ENCODE data around the gene UBR3.

The UBR3 gene

GRCh38 chr2:169976335-169976851 is 149.1 kb downstream of the UBR3 start:
- Histone ChIP-seq H3K9me3 (ENCODE audit: insufficient read depth, low read length) (peaks cover 11% of the 10 kb centered on the region; the same call in 1 of the 2 replicates), H3K27me3 (ENCODE audit: low read depth, low read length) (no peaks in the 10 kb centered on the region), H2AFZ (ENCODE audit: low read depth, low read length) (no peak overlapping the region), H3K27ac (ENCODE audit: low read length) (no peak overlapping the region), H3K4me1 (ENCODE audit: low read length) (peaks cover 11% of the 10 kb centered on the region), H3K4me2 (ENCODE audit: low read length) (no peak overlapping the region), H4K20me1 (ENCODE audit: insufficient read depth, low read length) (no peaks in the 10 kb centered on the region), H3K36me3 (replicated peaks; ENCODE audit: low read depth, low read length) (peaks cover 13% of the 10 kb centered on the region), H3K4me3 (ENCODE audit: low read length) (no peak overlapping the region), H3K79me2 (ENCODE audit: low read length) (no peaks in the 10 kb centered on the region), H3K9ac (ENCODE audit: low read length) (no peak overlapping the region)
- TF ChIP-seq CTCF (IDR thresholded peaks at IDR 0.05; ENCODE audit: low read depth, low read length) (no peak), EZH2phosphoT487 (IDR thresholded peaks at IDR 0.05; ENCODE audit: low read depth) (no peak)

GRCh38 chr2:169977530-169977929 is 150.3 kb downstream of the UBR3 start:
- no peak overlapping the region for H3K4me2 ChIP-seq (ENCODE audit: low read length)
- H3K9ac ChIP-seq (ENCODE audit: low read length): no peak overlapping the region
- no peak overlapping the region for H2AFZ ChIP-seq (ENCODE audit: low read depth, low read length)
- no peak overlapping the region for H3K27ac ChIP-seq (ENCODE audit: low read length)
- no peaks in the 10 kb centered on the region for H3K79me2 ChIP-seq (ENCODE audit: low read length)
- H3K9me3 ChIP-seq (ENCODE audit: insufficient read depth, low read length): peaks cover 11% of the 10 kb centered on the region; the same call in 1 of the 2 replicates
- no peak overlapping the region for H3K4me3 ChIP-seq (ENCODE audit: low read length)
- TF ChIP-seq EZH2phosphoT487 (IDR thresholded peaks at IDR 0.05; ENCODE audit: low read depth): no peak
- no peak for TF ChIP-seq CTCF (IDR thresholded peaks at IDR 0.05; ENCODE audit: low read depth, low read length)
- H3K4me1 ChIP-seq (ENCODE audit: low read length): peaks cover 11% of the 10 kb centered on the region
- H4K20me1 ChIP-seq (ENCODE audit: insufficient read depth, low read length): no peaks in the 10 kb centered on the region
- peaks cover 13% of the 10 kb centered on the region for H3K36me3 ChIP-seq (replicated peaks; ENCODE audit: low read depth, low read length)
- H3K27me3 ChIP-seq (ENCODE audit: low read depth, low read length): no peaks in the 10 kb centered on the region

GRCh38 chr2:169978402-169979017 is 151.3 kb downstream of the UBR3 start:
- TF ChIP-seq CTCF (IDR thresholded peaks at IDR 0.05; ENCODE audit: low read depth, low read length): no peak
- TF ChIP-seq EZH2phosphoT487 (IDR thresholded peaks at IDR 0.05; ENCODE audit: low read depth): no peak
- no peaks in the 10 kb centered on the region for H4K20me1 ChIP-seq (ENCODE audit: insufficient read depth, low read length)
- H3K36me3 ChIP-seq (replicated peaks; ENCODE audit: low read depth, low read length): peaks cover 13% of the 10 kb centered on the region
- no peak overlapping the region for H3K4me3 ChIP-seq (ENCODE audit: low read length)
- no peak overlapping the region for H3K4me2 ChIP-seq (ENCODE audit: low read length)
- H3K79me2 ChIP-seq (ENCODE audit: low read length): no peaks in the 10 kb centered on the region
- H3K27me3 ChIP-seq (ENCODE audit: low read depth, low read length): no peaks in the 10 kb centered on the region
- no peak overlapping the region for H3K27ac ChIP-seq (ENCODE audit: low read length)
- peaks cover 11% of the 10 kb centered on the region; the same call in 1 of the 2 replicates for H3K9me3 ChIP-seq (ENCODE audit: insufficient read depth, low read length)
- H3K4me1 ChIP-seq (ENCODE audit: low read length): peaks cover 11% of the 10 kb centered on the region
- H3K9ac ChIP-seq (ENCODE audit: low read length): no peak overlapping the region
- no peak overlapping the region for H2AFZ ChIP-seq (ENCODE audit: low read depth, low read length)

DNA sequence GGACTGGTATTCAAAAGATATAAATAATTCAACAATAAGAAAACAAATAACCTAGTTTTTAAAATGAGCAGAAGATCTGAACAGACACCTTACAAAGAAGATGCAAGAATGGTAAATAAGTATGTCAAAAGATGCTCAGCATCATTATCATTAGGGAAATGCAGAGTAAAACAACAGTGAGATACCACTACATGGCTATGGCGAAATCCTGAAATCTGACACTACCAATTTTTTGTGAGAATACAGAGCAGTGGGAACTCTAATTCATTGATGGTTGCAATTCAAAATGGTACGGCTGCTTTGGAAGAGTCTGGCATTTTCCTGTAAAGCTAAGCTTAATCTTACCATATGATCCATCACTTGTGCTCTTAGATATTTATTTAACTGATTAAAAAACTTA is 151.8 kb downstream of the UBR3 start:
- H3K27me3 ChIP-seq (ENCODE audit: low read depth, low read length): no peaks in the 10 kb centered on the region
- peaks cover 13% of the 10 kb centered on the region for H3K36me3 ChIP-seq (replicated peaks; ENCODE audit: low read depth, low read length)
- no peak for TF ChIP-seq CTCF (IDR thresholded peaks at IDR 0.05; ENCODE audit: low read depth, low read length)
- TF ChIP-seq EZH2phosphoT487 (IDR thresholded peaks at IDR 0.05; ENCODE audit: low read depth): no peak
- H2AFZ ChIP-seq (ENCODE audit: low read depth, low read length): no peak overlapping the region
- H3K27ac ChIP-seq (ENCODE audit: low read length): no peak overlapping the region
- H3K79me2 ChIP-seq (ENCODE audit: low read length): no peaks in the 10 kb centered on the region
- no peak overlapping the region for H3K4me2 ChIP-seq (ENCODE audit: low read length)
- no peaks in the 10 kb centered on the region for H4K20me1 ChIP-seq (ENCODE audit: insufficient read depth, low read length)
- H3K9ac ChIP-seq (ENCODE audit: low read length): no peak overlapping the region
- H3K4me1 ChIP-seq (ENCODE audit: low read length): peaks cover 11% of the 10 kb centered on the region
- H3K9me3 ChIP-seq (ENCODE audit: insufficient read depth, low read length): peaks cover 11% of the 10 kb centered on the region; the same call in 1 of the 2 replicates
- H3K4me3 ChIP-seq (ENCODE audit: low read length): no peak overlapping the region

Data from OCI-LY3 (cell line).